Measurements from ENCODE around the gene ARG2. TPM values are rescaled to one million over a fixed set of nuclear protein-coding genes. Genes with fewer than 3 reads are reported as not detected.

ARG2 gene
- total and polyA plus RNA-seq, 10 of the 15 experiments (the other 5 are each of a cell fraction or from before 2014, with no cell fraction given), result 0.48 to 7.8 (median 1.1) TPM

DNA sequence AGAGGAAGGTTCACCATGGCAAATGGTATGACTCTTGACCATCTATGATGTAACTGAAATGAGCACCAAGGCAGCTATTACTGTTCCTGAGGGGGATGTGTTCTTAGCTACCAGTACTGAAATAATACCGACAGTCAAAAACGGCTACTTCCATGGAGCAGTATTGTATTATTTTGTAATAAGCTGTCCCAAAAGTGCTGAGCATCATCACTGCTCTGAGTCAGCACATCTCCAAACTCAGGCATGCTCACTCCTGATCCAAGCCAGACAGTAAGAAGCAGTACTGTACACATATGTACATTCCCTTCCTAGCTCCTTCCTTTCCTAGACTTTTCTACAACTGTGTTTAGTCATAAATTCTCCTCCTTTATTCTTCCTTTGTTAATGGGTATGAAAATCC lies 46.1 kb downstream of the ARG2 start:
- no peak overlapping the region for H3K4me3 ChIP-seq
- in situ Hi-C loops (cut with MboI) (loop anchor here (5.0 kb wide), 1 partner anchor 84 kb away; no protein-coding TSS in a partner anchor), intact Hi-C loops (cut with micrococcal nuclease; ENCODE audit: unreplicated experiment) (loop anchor here (2.0 kb wide), 1 partner anchor 239 kb away; no protein-coding TSS in a partner anchor)
- H3K4me1 ChIP-seq (ENCODE audit: control insufficient read depth, insufficient read depth, low read length), result peaks cover 17% of the 10 kb centered on the region
- no peak overlapping the region for H2AFZ ChIP-seq (ENCODE audit: control insufficient read depth, low read depth, low read length)
- H3K79me2 ChIP-seq (ENCODE audit: control insufficient read depth, insufficient read depth, low read length), result peaks cover 28% of the 10 kb centered on the region
- 100% methylated on average over 2 of the region's 2 CpGs for WGBS (ENCODE audit: insufficient coverage, insufficient replicate concordance, low lambda C conversion rate, missing lambda C conversion rate)
- H3K4me2 ChIP-seq (ENCODE audit: control insufficient read depth, insufficient read depth), result no peak overlapping the region
- POLR2A ChIA-PET, result interaction anchor here (2.0 to 2.1 kb wide), 2 partner anchors 29 to 38 kb away, joined by 10 to 14 read pairs; partner anchors contain the start of gene RDH11
- peaks cover 0 to 1% of the 10 kb centered on the region in 2 experiments; a peak in 3 of 4 replicates for H3K36me3 ChIP-seq (ENCODE audit: control insufficient read depth in 2 of 2, insufficient read depth in 2 of 2, low read length in 1 of 2)
- FAIRE-seq (no peak), ATAC-seq (no peak), DNase-seq (ENCODE audit: low read depth, low spot score) (no peak)
- H4K20me1 ChIP-seq (ENCODE audit: control insufficient read depth, insufficient read depth), result no peaks in the 10 kb centered on the region
- CTCF ChIA-PET, result interaction anchor here (0.9 to 15.6 kb wide), 18 partner anchors 11 to 1150 kb away, joined by 3 to 223 read pairs (median 15); partner anchors contain the start of genes ARG2, PIGH, RDH11 and RDH12
- TF ChIP-seq YY1 (IDR thresholded peaks at IDR 0.05; ENCODE audit: low read depth, low read length) (no peak), ZBED1 (IDR thresholded peaks at IDR 0.05; ENCODE audit: borderline replicate concordance) (no peak), MXI1 (IDR thresholded peaks at IDR 0.05; ENCODE audit: low read depth, low read length) (no peak), PAX8 (IDR thresholded peaks at IDR 0.05) (no peak)
- RAD21 ChIA-PET (ENCODE audit: unreplicated experiment), result interaction anchor here (0.8 to 6.7 kb wide), 10 partner anchors 28 to 240 kb away, joined by 3 to 144 read pairs (median 26); partner anchors contain the start of genes ARG2, PIGH, RDH11 and RDH12
- H3K9me3 ChIP-seq (replicated peaks; ENCODE audit: control insufficient read depth, insufficient read depth, low read length), result no peaks in the 10 kb centered on the region
- H3K27ac ChIP-seq (ENCODE audit: control insufficient read depth, insufficient read depth), result no peak overlapping the region
- H3K27me3 ChIP-seq (replicated peaks in 1 of 2; ENCODE audit: control insufficient read depth in 2 of 2, insufficient read depth in 2 of 2, low read length in 1 of 2), result no peaks in the 10 kb centered on the region
- H3K9ac ChIP-seq (ENCODE audit: control insufficient read depth, insufficient read depth, low read length), result no peak overlapping the region
- BruUV-seq (replicated peaks), result no TSS peak
- SMC1A ChIA-PET (ENCODE audit: uncharacterized antibody, unreplicated experiment), result interaction anchor here (1.0 to 9.1 kb wide), 15 partner anchors 14 to 239 kb away, joined by 3 to 151 read pairs (median 13); partner anchors contain the start of genes ARG2, PIGH, RDH11 and RDH12

DNA sequence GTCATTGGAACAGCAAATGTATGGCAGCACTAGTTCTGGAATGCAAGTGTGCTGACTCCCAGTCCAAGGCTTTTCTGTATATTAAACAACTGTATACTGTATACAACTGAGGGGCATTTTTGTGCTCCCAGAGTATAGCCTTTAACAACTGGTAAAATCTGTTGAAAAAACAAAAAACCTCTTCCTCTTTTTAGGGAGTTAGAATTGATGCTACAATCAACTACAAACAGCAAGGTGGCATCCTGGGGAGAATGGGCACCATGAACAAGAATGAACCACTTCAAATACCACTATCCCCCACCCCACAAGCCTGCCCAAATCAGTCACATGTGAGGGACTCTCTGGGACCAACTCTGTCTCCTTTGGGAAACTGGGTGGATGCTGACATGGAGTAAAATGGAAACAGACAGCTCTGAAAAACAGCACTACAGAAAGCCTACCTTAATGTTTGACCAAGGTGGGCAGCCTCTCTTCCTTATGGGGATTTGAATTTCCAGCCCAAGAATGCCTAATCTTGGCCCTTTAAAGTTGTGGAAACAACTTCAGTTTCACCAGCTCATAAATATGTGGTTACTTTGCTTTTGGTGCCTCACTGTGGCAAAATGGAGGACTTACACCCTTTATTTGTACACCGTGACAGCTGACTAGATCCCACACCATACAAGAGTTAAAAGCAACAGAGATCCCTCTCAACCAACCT lies 47.2 kb downstream of the ARG2 start:
- Histone ChIP-seq H3K4me3 (no peak overlapping the region), H4K20me1 (ENCODE audit: control insufficient read depth, insufficient read depth) (no peaks in the 10 kb centered on the region), H2AFZ (ENCODE audit: control insufficient read depth, low read depth, low read length) (no peak overlapping the region), H3K36me3 (ENCODE audit: control insufficient read depth in 2 of 2, insufficient read depth in 2 of 2, low read length in 1 of 2) (no peaks in the 10 kb centered on the region; a peak in 3 of 4 replicates), H3K9me3 (replicated peaks; ENCODE audit: control insufficient read depth, insufficient read depth, low read length) (no peaks in the 10 kb centered on the region), H3K27me3 (replicated peaks in 1 of 2; ENCODE audit: control insufficient read depth in 2 of 2, insufficient read depth in 2 of 2, low read length in 1 of 2) (no peaks in the 10 kb centered on the region), H3K9ac (ENCODE audit: control insufficient read depth, insufficient read depth, low read length) (no peak overlapping the region), H3K79me2 (ENCODE audit: control insufficient read depth, insufficient read depth, low read length) (peaks cover 33% of the 10 kb centered on the region), H3K27ac (ENCODE audit: control insufficient read depth, insufficient read depth) (no peak overlapping the region), H3K4me1 (ENCODE audit: control insufficient read depth, insufficient read depth, low read length) (peaks cover 17% of the 10 kb centered on the region), H3K4me2 (ENCODE audit: control insufficient read depth, insufficient read depth) (no peak overlapping the region)
- SMC1A ChIA-PET (ENCODE audit: uncharacterized antibody, unreplicated experiment), result interaction anchor here (0.7 to 9.1 kb wide), 26 partner anchors 8 to 240 kb away, joined by 3 to 151 read pairs (median 4); partner anchors contain the start of genes ARG2, PIGH, RDH11 and RDH12
- 40% methylated on average over 1 of the region's 1 CpG for WGBS (ENCODE audit: insufficient coverage, insufficient replicate concordance, low lambda C conversion rate, missing lambda C conversion rate)
- in situ Hi-C loops (cut with MboI), result loop anchor here (5.0 kb wide), 1 partner anchor 85 kb away; no protein-coding TSS in a partner anchor
- ATAC-seq, result peak; percentile 80
- peak; percentile 30 for DNase-seq (ENCODE audit: low read depth, low spot score)
- intact Hi-C loops (cut with micrococcal nuclease; ENCODE audit: unreplicated experiment), result loop anchor here (1.0 to 2.0 kb wide), 4 partner anchors 37 to 240 kb away; no protein-coding TSS in a partner anchor
- POLR2A ChIA-PET, result interaction anchor here (0.6 to 2.1 kb wide), 4 partner anchors 21 to 82 kb away, joined by 3 to 14 read pairs (median 8); partner anchors contain the start of gene RDH11
- CTCF ChIA-PET, result interaction anchor here (0.7 to 15.6 kb wide), 33 partner anchors 8 to 1149 kb away, joined by 3 to 223 read pairs (median 7); partner anchors contain the start of genes ARG2, PIGH, RDH11 and RDH12
- BruUV-seq (replicated peaks), result no TSS peak
- RAD21 ChIA-PET (ENCODE audit: unreplicated experiment), result interaction anchor here (0.7 to 6.7 kb wide), 22 partner anchors 11 to 309 kb away, joined by 3 to 144 read pairs (median 6); partner anchors contain the start of genes ARG2, PIGH, RDH11 and RDH12
- peak; percentile 80 for FAIRE-seq
- TF ChIP-seq RUNX3 (IDR thresholded peaks at IDR 0.05; ENCODE audit: low read length) (peak; percentile 72), YY1 (IDR thresholded peaks at IDR 0.05; ENCODE audit: low read depth, low read length) (0 out of 2 replicates have a peak, but pooled peaks have one; percentile 22), RAD21 (IDR thresholded peaks at IDR 0.05; ENCODE audit: insufficient read depth, low read depth, low read length) (peak; percentile 86), SREBF1 (IDR thresholded peaks at IDR 0.05; ENCODE audit: low read length) (no peak), RELA (IDR thresholded peaks at IDR 0.05; ENCODE audit: borderline replicate concordance, partially characterized antibody) (peak; percentile 14), SMC3 (IDR thresholded peaks at IDR 0.05; ENCODE audit: borderline replicate concordance, low read length) (peak; percentile 82)
- TF ChIP-seq, protein P1, sequence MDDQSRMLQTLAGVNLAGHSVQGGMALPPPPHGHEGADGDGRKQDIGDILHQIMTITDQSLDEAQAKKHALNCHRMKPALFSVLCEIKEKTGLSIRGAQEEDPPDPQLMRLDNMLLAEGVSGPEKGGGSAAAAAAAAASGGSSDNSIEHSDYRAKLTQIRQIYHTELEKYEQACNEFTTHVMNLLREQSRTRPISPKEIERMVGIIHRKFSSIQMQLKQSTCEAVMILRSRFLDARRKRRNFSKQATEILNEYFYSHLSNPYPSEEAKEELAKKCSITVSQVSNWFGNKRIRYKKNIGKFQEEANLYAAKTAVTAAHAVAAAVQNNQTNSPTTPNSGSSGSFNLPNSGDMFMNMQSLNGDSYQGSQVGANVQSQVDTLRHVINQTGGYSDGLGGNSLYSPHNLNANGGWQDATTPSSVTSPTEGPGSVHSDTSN (IDR thresholded peaks at IDR 0.05; ENCODE audit: insufficient replicate concordance, low read depth, low read length), result no peak
- TF ChIP-seq, protein P2, sequence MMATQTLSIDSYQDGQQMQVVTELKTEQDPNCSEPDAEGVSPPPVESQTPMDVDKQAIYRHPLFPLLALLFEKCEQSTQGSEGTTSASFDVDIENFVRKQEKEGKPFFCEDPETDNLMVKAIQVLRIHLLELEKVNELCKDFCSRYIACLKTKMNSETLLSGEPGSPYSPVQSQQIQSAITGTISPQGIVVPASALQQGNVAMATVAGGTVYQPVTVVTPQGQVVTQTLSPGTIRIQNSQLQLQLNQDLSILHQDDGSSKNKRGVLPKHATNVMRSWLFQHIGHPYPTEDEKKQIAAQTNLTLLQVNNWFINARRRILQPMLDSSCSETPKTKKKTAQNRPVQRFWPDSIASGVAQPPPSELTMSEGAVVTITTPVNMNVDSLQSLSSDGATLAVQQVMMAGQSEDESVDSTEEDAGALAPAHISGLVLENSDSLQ (IDR thresholded peaks at IDR 0.05), result 0 out of 2 replicates have a peak, but pooled peaks have one; percentile 17
